HL-60 (cell line): ENCODE data around the gene WWOX.

ENCODE experiments used
- CTCF ChIP-seq: IDR thresholded peaks from one replicate; pipeline ENCODE4 v1.5.1; 2011; ENCODE audit warnings: low read length, control low read depth, inconsistent platforms; ENCODE audit not compliant: insufficient read depth
- GABPA ChIP-seq: IDR thresholded peaks from 2 replicates; pipeline ENCODE4 v1.6.1; 2012; ENCODE audit warnings: low read depth
- POLR2AphosphoS5 ChIP-seq: IDR thresholded peaks from 2 replicates; pipeline ENCODE4 v1.6.1; 2012; ENCODE audit warnings: low read depth
- REST ChIP-seq: IDR thresholded peaks from 2 replicates; pipeline ENCODE4 v1.6.1; 2012; ENCODE audit warnings: low read depth; ENCODE audit not compliant: insufficient replicate concordance

GRCh38 chr16:78660795-78661194 lies 561.3 kb downstream of the WWOX start:
- TF ChIP-seq CTCF (no peak), POLR2AphosphoS5 (no peak), GABPA (no peak), REST (no peak)
